HepG2 (cell line): ENCODE results near the gene CLPTM1L. TPM values are rescaled to one million over a fixed set of nuclear protein-coding genes. Genes with fewer than 3 reads are reported as not detected.

Experiments
- ATAC-seq: fragments of 200-7000 bp; cut with Tn5 transposase; 3 replicates; pipeline ENCODE4 v1.9.1; 2020; ENCODE audit warnings: mild to moderate bottlenecking, moderate library complexity
- BruUV-seq: library from RNA; stranded (reverse); fragments of 400-500 nt; replicated peaks from 2 replicates; lab custom pipeline; 2021; lab: Mats Ljungman, UMichigan
- CTCF ChIA-PET: fragments of 300-600 bp; formaldehyde crosslinking; extraction: SDS; loops from one replicate; lab custom pipeline; 2021; ENCODE audit warnings: low total read pairs, inconsistent platforms, low intra/inter-chr PET ratio; lab: Yijun Ruan, JAX
- POLR2A ChIA-PET: fragments of 350-600 bp; sonication (Branson Sonifier 250); formaldehyde crosslinking; loops from one replicate; lab custom pipeline; 2020; ENCODE audit warnings: antibody characterized with exemption, inconsistent platforms; lab: Yijun Ruan, JAX
- DNase-seq: peaks from one replicate; pipeline ENCODE4 v3.0.0-alpha.2; 2015; ENCODE audit warnings: low spot score
- FAIRE-seq: peaks from 3 replicates; lab custom pipeline; 2011; peaks lifted over from hg19 to GRCh38; lab: Jason Lieb, UNC
- H2AFZ ChIP-seq: one replicate; pipeline ENCODE4 v1.6.1; 2011; ENCODE audit warnings: low read length, inconsistent platforms
- H3K27ac ChIP-seq: fragments of 300-600 bp; 3 replicates; pipeline ENCODE4 v1.8.0; 2011; ENCODE audit warnings: mixed run types, mild to moderate bottlenecking, mixed read lengths, low read length, inconsistent platforms; ENCODE audit not compliant: insufficient read depth; ENCODE audit errors: extremely low read length
- H3K27me3 ChIP-seq, 2 experiments: fragments of 200-600 bp in 1 of 2; 2 replicates in 1 of 2; 3 replicates in 1 of 2; pipeline versions ENCODE4 v1.6.0 to v1.8.0; 2011; ENCODE audit warnings: low read length in 2 of 2, mild to moderate bottlenecking in 2 of 2, moderate library complexity in 2 of 2, inconsistent platforms in 1 of 2; ENCODE audit not compliant: insufficient read depth in 2 of 2, control insufficient read depth in 1 of 2
- H3K36me3 ChIP-seq, 2 experiments: fragments of 200-600 bp in 1 of 2; replicated peaks in 1 of 2; 2 replicates in 1 of 2; 3 replicates in 1 of 2; pipeline versions ENCODE4 v1.5.1 to v1.8.0; 2011; ENCODE audit warnings: low read length in 2 of 2, inconsistent platforms in 1 of 2; ENCODE audit not compliant: insufficient read depth in 2 of 2, control insufficient read depth in 1 of 2
- H3K4me1 ChIP-seq: 2 replicates; pipeline ENCODE4 v1.5.1; 2012; ENCODE audit warnings: low read length, inconsistent platforms; ENCODE audit not compliant: insufficient read depth
- H3K4me2 ChIP-seq: 2 replicates; pipeline ENCODE4 v1.6.0; 2011; ENCODE audit warnings: low read depth, low read length, inconsistent platforms
- H3K4me3 ChIP-seq, 3 experiments: fragments of 200-600 bp in 1 of 3; sonication (generic), shearing (Covaris generic) in 1 of 3; replicated peaks in 1 of 3; 2 replicates each; pipeline ENCODE4 v1.5.1; 2011 to 2016; ENCODE audit warnings: low read length in 3 of 3, inconsistent platforms in 2 of 3, low read depth in 2 of 3, mild to moderate bottlenecking in 2 of 3, control low read depth in 1 of 3, mixed read lengths in 1 of 3; ENCODE audit not compliant: insufficient read depth in 1 of 3
- H3K79me2 ChIP-seq: one replicate; pipeline ENCODE4 v1.6.1; 2011; ENCODE audit warnings: low read length, inconsistent platforms; ENCODE audit not compliant: insufficient read depth
- H3K9ac ChIP-seq: 2 replicates; pipeline ENCODE4 v1.6.0; 2011; ENCODE audit warnings: mild to moderate bottlenecking, low read depth, low read length, inconsistent platforms; ENCODE audit not compliant: insufficient read depth
- H3K9me3 ChIP-seq: 2 replicates; pipeline ENCODE4 v1.5.1; 2012; ENCODE audit warnings: mild to moderate bottlenecking, low read length
- H4K20me1 ChIP-seq: 2 replicates; pipeline ENCODE4 v1.6.0; 2011; ENCODE audit warnings: inconsistent platforms, mild to moderate bottlenecking, low read length, moderate library complexity; ENCODE audit not compliant: insufficient read depth
- CREM ChIP-seq, 2 experiments: sonication (generic) in 1 of 2; formaldehyde crosslinking in 1 of 2; IDR thresholded peaks; 2 replicates each; pipeline versions ENCODE4 v1.4.0 to v1.6.1; 2016 to 2020; ENCODE audit warnings: antibody characterized with exemption in 1 of 2, mild to moderate bottlenecking in 1 of 2, missing genetic modification reagents in 1 of 2
- DBP ChIP-seq: sonication (generic); formaldehyde crosslinking; IDR thresholded peaks from 2 replicates; pipeline ENCODE4 v1.4.0; 2020; ENCODE audit warnings: missing genetic modification reagents; ENCODE audit errors: not compliant biosample characterization
- HMG20B ChIP-seq: conservative IDR thresholded peaks from 2 replicates; pipeline ENCODE4 v1.6.1; 2016; ENCODE audit warnings: missing genetic modification reagents, missing compliant biosample characterization
- KLF12 ChIP-seq: sonication (generic); formaldehyde crosslinking; IDR thresholded peaks from 2 replicates; pipeline ENCODE4 v1.4.0; 2020; ENCODE audit warnings: missing genetic modification reagents, borderline replicate concordance
- REL ChIP-seq: sonication (generic); formaldehyde crosslinking; conservative IDR thresholded peaks from 2 replicates; pipeline ENCODE4 v1.8.0; 2022; ENCODE audit warnings: mild to moderate bottlenecking, missing genetic modification reagents, moderate library complexity
- RFX5 ChIP-seq: IDR thresholded peaks from 2 replicates; pipeline ENCODE4 v1.6.1; 2011; ENCODE audit warnings: low read depth, low read length, improper control_type of control experiment
- SIN3A ChIP-seq: IDR thresholded peaks from 2 replicates; pipeline ENCODE4 v1.6.1; 2011; ENCODE audit warnings: low read depth, mild to moderate bottlenecking, control low read depth, low read length, borderline replicate concordance
- ZBTB38 ChIP-seq: sonication (generic); formaldehyde crosslinking; IDR thresholded peaks from 2 replicates; pipeline ENCODE4 v1.5.1; 2020; ENCODE audit warnings: mild to moderate bottlenecking, missing genetic modification reagents
- ZNF24 ChIP-seq: fragments of 450-650 bp; IDR thresholded peaks from 2 replicates; pipeline ENCODE4 v1.6.1; 2017; ENCODE audit warnings: antibody characterized with exemption, mild to moderate bottlenecking
- ZNF263 ChIP-seq: sonication (generic); formaldehyde crosslinking; IDR thresholded peaks from 2 replicates; pipeline ENCODE4 v1.4.0; 2020; ENCODE audit warnings: missing genetic modification reagents
- ZNF331 ChIP-seq: sonication (generic); formaldehyde crosslinking; IDR thresholded peaks from 2 replicates; pipeline ENCODE4 v1.4.0; 2020; ENCODE audit warnings: missing genetic modification reagents
- ZNF362 ChIP-seq: sonication (generic); formaldehyde crosslinking; IDR thresholded peaks from 2 replicates; pipeline ENCODE4 v1.4.0; 2020; ENCODE audit warnings: missing genetic modification reagents, mild to moderate bottlenecking, borderline replicate concordance
- ZNF430 ChIP-seq: sonication (generic); formaldehyde crosslinking; IDR thresholded peaks from 2 replicates; pipeline ENCODE4 v1.9.0; 2021; ENCODE audit warnings: mild to moderate bottlenecking, missing genetic modification reagents
- ZNF552 ChIP-seq: sonication (generic); formaldehyde crosslinking; IDR thresholded peaks from 2 replicates; pipeline ENCODE4 v1.9.0; 2022; ENCODE audit warnings: missing genetic modification reagents, mild to moderate bottlenecking, borderline replicate concordance
- ZNF616 ChIP-seq: sonication (generic); formaldehyde crosslinking; IDR thresholded peaks from 2 replicates; pipeline ENCODE4 v1.5.0; 2020; ENCODE audit warnings: low read depth, mild to moderate bottlenecking, missing genetic modification reagents
- ZNF746 ChIP-seq: sonication (generic); formaldehyde crosslinking; IDR thresholded peaks from 2 replicates; pipeline ENCODE4 v1.8.0; 2022; ENCODE audit warnings: mild to moderate bottlenecking, missing genetic modification reagents
- ZNF772 ChIP-seq: sonication (generic); formaldehyde crosslinking; IDR thresholded peaks from 2 replicates; pipeline ENCODE4 v1.5.0; 2020; ENCODE audit warnings: mild to moderate bottlenecking, missing genetic modification reagents
- WGBS: methylation state at CpG from one replicate; pipeline ENCODE4 v1.1.6; 2017; ENCODE audit warnings: low lambda C conversion rate; 5-methylcytosine and 5-hydroxymethylcytosine counted together
- in situ Hi-C: cut with HindIII; loops from 2 replicates; pipeline ENCODE4 v1.10.0; 2017; ENCODE audit warnings: low pct_unique_long_range_greater_than_20kb; ENCODE audit not compliant: extremely low pct_ligation_motif_present
- intact Hi-C: fragments of 100-400 bp; cut with micrococcal nuclease; formaldehyde crosslinking; loops from one replicate; pipeline ENCODE4 v1.10.0; 2022; ENCODE audit not compliant: unreplicated experiment
- polyA plus RNA-seq, 8 experiments: library from polyadenylated mRNA; depleted of rRNA in 3 of 8; stranded (reverse) in 7 of 8; unstranded in 1 of 8; fragments of >200 nt; fragmentation: Illumina TruSeq in 4 of 8; extraction: Trizol in 4 of 8; gene quantifications; 2 replicates each; pipeline versions ENCODE4 v1.2.1 to v1.2.3, GENCODE V29; 2011 to 2016; ENCODE audit warnings: low read depth in 4 of 8, missing spikeins in 1 of 8, mixed read lengths in 1 of 8; ENCODE audit not compliant: insufficient read depth in 1 of 8
- total RNA-seq, 5 experiments: library from RNA; depleted of rRNA; stranded (reverse); fragments of >200 nt; fragmentation: Illumina TruSeq; extraction: Trizol; gene quantifications; 2 replicates each; pipeline ENCODE4 v1.2.3, GENCODE V29; 2016; ENCODE audit warnings: low read depth in 1 of 5

The CLPTM1L gene
- total and polyA plus RNA-seq, 2 of the 13 experiments (the other 11 are each of a cell fraction or from before 2014, with no cell fraction given): 80.3 to 124 TPM

- BruUV-seq: no TSS peak
- no peak for DNase-seq
- no peaks in the 10 kb centered on the region for H4K20me1 ChIP-seq
- WGBS: 44% methylated on average over 6 of the region's 17 CpGs
- no peak overlapping the region for H2AFZ ChIP-seq
- no peak overlapping the region for H3K4me2 ChIP-seq
- no peaks in the 10 kb centered on the region for H3K79me2 ChIP-seq
- no peak for TF ChIP-seq ZNF430 (CRISPR knock-in tag)
- TF ChIP-seq ZNF772 (CRISPR knock-in tag): no peak
- no peak for TF ChIP-seq ZNF552 (CRISPR knock-in tag)
- no peak for TF ChIP-seq ZNF362 (CRISPR knock-in tag)
- no peak for TF ChIP-seq ZNF24
- TF ChIP-seq REL (CRISPR knock-in tag): no peak
- no peak for TF ChIP-seq DBP
- no peak for TF ChIP-seq HMG20B (CRISPR knock-in tag)
- TF ChIP-seq ZNF616 (CRISPR knock-in tag): no peak
- no peak for TF ChIP-seq KLF12 (CRISPR knock-in tag)
- TF ChIP-seq ZNF331 (CRISPR knock-in tag): no peak
- no peak for TF ChIP-seq SIN3A
- no peak for TF ChIP-seq ZNF746 (CRISPR knock-in tag)
- no peak for TF ChIP-seq RFX5
- no peak for TF ChIP-seq ZBTB38 (CRISPR knock-in tag)
- no peak for TF ChIP-seq CREM (IDR thresholded peaks at IDR 0.05)
- no peak for TF ChIP-seq CREM (CRISPR knock-in tag; IDR thresholded peaks at IDR 0.05)
- no peak for TF ChIP-seq ZNF263 (CRISPR knock-in tag)
- TF ChIP-seq, all 625 proteins: peak for 0
- H3K9me3 ChIP-seq: no peaks in the 10 kb centered on the region
- no peak overlapping the region for H3K27ac ChIP-seq
- H3K4me3 ChIP-seq: no peak overlapping the region
- no peak for FAIRE-seq
- H3K27me3 ChIP-seq: peaks cover 6 to 60% of the 10 kb centered on the region in 2 experiments
- in situ Hi-C loops: no loop called here
- H3K9ac ChIP-seq: no peak overlapping the region
- ATAC-seq: no peak
- CTCF ChIA-PET: no interaction called here
- POLR2A ChIA-PET: no interaction called here
- H3K36me3 ChIP-seq: no peaks in the 10 kb centered on the region
- intact Hi-C loops: no loop called here
- H3K4me1 ChIP-seq: peaks cover 18% of the 10 kb centered on the region
These were observed 44.9 kb downstream of the CLPTM1L start for GRCh38 chr5:1299961-1300360.
